PC-9 (cell line): Measurements from ENCODE around the gene CCDC88C. TPM values are rescaled to one million over a fixed set of nuclear protein-coding genes. Genes with fewer than 3 reads are reported as not detected.

ENCODE experiments used
- BruUV-seq: library from RNA; stranded (reverse); fragments of 400-500 nt; replicated peaks from 2 replicates; lab custom pipeline; 2021; lab: Mats Ljungman, UMichigan
- CTCF ChIA-PET: fragments of 300-600 bp; sonication (Branson Sonifier 250); formaldehyde crosslinking; loops from one replicate; lab custom pipeline; 2022; ENCODE audit warnings: antibody characterized with exemption; lab: Charles Lee
- POLR2A ChIA-PET: fragments of 300-600 bp; sonication (Branson Sonifier 250); formaldehyde crosslinking; loops from one replicate; lab custom pipeline; 2022; ENCODE audit warnings: antibody characterized with exemption; ENCODE audit not compliant: unreplicated experiment; lab: Charles Lee
- DNase-seq, 2 experiments: peaks; one replicate each; pipeline versions ENCODE4 v3.0.0 to v3.0.0-alpha.2; 2015 to 2022; ENCODE audit warnings: mixed read lengths in 1 of 2
- H2AFZ ChIP-seq: fragments of 200-600 bp; sonication (generic); 2 replicates; pipeline ENCODE4 v1.8.1; 2017; ENCODE audit warnings: antibody characterized with exemption
- H3F3A ChIP-seq: fragments of 200-600 bp; sonication (generic); 2 replicates; pipeline ENCODE4 v1.8.1; 2017; ENCODE audit warnings: antibody characterized with exemption, mild to moderate bottlenecking, low read depth; ENCODE audit not compliant: insufficient read depth
- H3K27ac ChIP-seq: fragments of 200-600 bp; sonication (generic); 2 replicates; pipeline ENCODE4 v1.6.1; 2016; ENCODE audit warnings: mixed run types
- H3K27me3 ChIP-seq: fragments of 200-600 bp; sonication (generic); 2 replicates; pipeline ENCODE4 v1.6.1; 2016; ENCODE audit warnings: low read depth, mixed run types; ENCODE audit not compliant: insufficient read depth
- H3K36me3 ChIP-seq: fragments of 200-600 bp; sonication (generic); 2 replicates; pipeline ENCODE4 v1.6.1; 2016; ENCODE audit warnings: low read depth, mixed run types
- H3K4me1 ChIP-seq: fragments of 200-600 bp; sonication (generic); replicated peaks from 2 replicates; pipeline ENCODE4 v1.6.1; 2016; ENCODE audit warnings: mixed run types; ENCODE audit not compliant: insufficient read depth
- H3K4me2 ChIP-seq: fragments of 200-600 bp; sonication (generic); 2 replicates; pipeline ENCODE4 v1.6.1; 2017; ENCODE audit warnings: mixed run types
- H3K4me3 ChIP-seq: fragments of 200-600 bp; sonication (generic); 2 replicates; pipeline ENCODE4 v1.6.1; 2016; ENCODE audit warnings: mixed run types
- H3K79me2 ChIP-seq: fragments of 200-600 bp; sonication (generic); 2 replicates; pipeline ENCODE4 v1.6.1; 2017; ENCODE audit warnings: low read depth, mixed run types
- H3K9me2 ChIP-seq: fragments of 200-600 bp; sonication (generic); 2 replicates; pipeline ENCODE4 v1.8.1; 2017; ENCODE audit warnings: mild to moderate bottlenecking; ENCODE audit not compliant: insufficient read depth
- H3K9me3 ChIP-seq: fragments of 200-600 bp; sonication (generic); 2 replicates; pipeline ENCODE4 v1.8.1; 2016; ENCODE audit warnings: low read depth; ENCODE audit not compliant: insufficient read depth
- H4K20me1 ChIP-seq: fragments of 200-600 bp; sonication (generic); 2 replicates; pipeline ENCODE4 v1.8.1; 2017; ENCODE audit not compliant: insufficient read depth
- CTCF ChIP-seq: fragments of 200-600 bp; sonication (generic); conservative IDR thresholded peaks from 2 replicates; pipeline ENCODE4 v1.6.1; 2017; ENCODE audit warnings: mixed run types, antibody characterized with exemption, mild to moderate bottlenecking, moderate library complexity
- EZH2 ChIP-seq: fragments of 200-600 bp; sonication (generic); IDR thresholded peaks from 2 replicates; pipeline ENCODE4 v1.8.0; 2017; ENCODE audit warnings: antibody characterized with exemption, low read depth
- intact Hi-C: fragments of 100-400 bp; cut with micrococcal nuclease; formaldehyde crosslinking; loops from one replicate; pipeline ENCODE4 v1.10.0; 2022; ENCODE audit not compliant: unreplicated experiment
- total RNA-seq: library from RNA; stranded (reverse); gene quantifications from 2 replicates; pipeline ENCODE4 v1.2.3, GENCODE V29; 2021

Gene CCDC88C
- total RNA-seq, 1 experiment from 2014 or later = 7.4 TPM

GRCh38 chr14:91245029-91245428 lies 172.6 kb downstream of the CCDC88C start:
- TF ChIP-seq CTCF = no peak
- TF ChIP-seq EZH2 = no peak
- Histone ChIP-seq H3K4me1 (no peaks in the 10 kb centered on the region), H3K36me3 (no peaks in the 10 kb centered on the region), H3K9me2 (no peaks in the 10 kb centered on the region), H3K4me2 (no peak overlapping the region), H3K4me3 (no peak overlapping the region), H3F3A (no peaks in the 10 kb centered on the region), H3K27ac (no peak overlapping the region), H2AFZ (no peak overlapping the region), H3K27me3 (no peaks in the 10 kb centered on the region), H3K79me2 (no peaks in the 10 kb centered on the region), H3K9me3 (no peaks in the 10 kb centered on the region), H4K20me1 (no peaks in the 10 kb centered on the region)
- no peak for DNase-seq
- CTCF ChIA-PET = no interaction called here
- intact Hi-C loops = no loop called here
- BruUV-seq = no TSS peak
- POLR2A ChIA-PET = no interaction called here

GRCh38 chr14:91244501-91244901 lies 173.1 kb downstream of the CCDC88C start, which contains the start of gene GPR68:
GPR68 (minus strand) TSS chr14:91244704; CDS start chr14:91235050, 9,654 bp downstream.
- Histone ChIP-seq H3K79me2 (no peaks in the 10 kb centered on the region), H3K4me2 (no peak within 1 kb of the TSS), H3K9me2 (no peaks in the 10 kb centered on the region), H2AFZ (no peak within 1 kb of the TSS), H3K27me3 (no peaks in the 10 kb centered on the region), H3K36me3 (no peaks in the 10 kb centered on the region), H3K9me3 (no peaks in the 10 kb centered on the region), H3K4me3 (no peak within 1 kb of the TSS), H3F3A (no peaks in the 10 kb centered on the region), H3K27ac (no peak within 1 kb of the TSS), H4K20me1 (no peaks in the 10 kb centered on the region), H3K4me1 (no peaks in the 10 kb centered on the region)
- TF ChIP-seq EZH2 (no peak), CTCF (no peak)
- intact Hi-C loops = no loop called here
- ChIA-PET CTCF (no interaction called here), POLR2A (no interaction called here)
- no TSS peak for BruUV-seq
- DNase-seq = no peak

GRCh38 chr14:91243074-91243471 lies 174.5 kb downstream of the CCDC88C start:
- H3K79me2 ChIP-seq = no peaks in the 10 kb centered on the region
- no peaks in the 10 kb centered on the region for H3K9me2 ChIP-seq
- 0 out of 2 replicates have a peak, but pooled peaks cover 3% of the 10 kb centered on the region for H3K27me3 ChIP-seq
- H4K20me1 ChIP-seq = no peaks in the 10 kb centered on the region
- intact Hi-C loops = no loop called here
- H3K27ac ChIP-seq = no peak overlapping the region
- POLR2A ChIA-PET = no interaction called here
- H2AFZ ChIP-seq = no peak overlapping the region
- H3F3A ChIP-seq = no peaks in the 10 kb centered on the region
- H3K9me3 ChIP-seq = no peaks in the 10 kb centered on the region
- no peak for DNase-seq
- no peak overlapping the region for H3K4me2 ChIP-seq
- no peak for TF ChIP-seq CTCF
- TF ChIP-seq EZH2 = no peak
- no TSS peak for BruUV-seq
- H3K36me3 ChIP-seq = no peaks in the 10 kb centered on the region
- H3K4me1 ChIP-seq = no peaks in the 10 kb centered on the region
- H3K4me3 ChIP-seq = no peak overlapping the region
- CTCF ChIA-PET = no interaction called here
